SK-N-MC (cell line): ENCODE measurements around the gene PRDM16.

Experiments
- EZH2 ChIP-seq: fragments of 200-600 bp; sonication (generic); IDR thresholded peaks from one replicate; pipeline ENCODE4 v1.6.1; 2017; ENCODE audit warnings: antibody characterized with exemption
- POLR2AphosphoS5 ChIP-seq: IDR thresholded peaks from 2 replicates; pipeline ENCODE4 v1.6.1; 2012; ENCODE audit warnings: mild to moderate bottlenecking, low read depth, low read length, borderline replicate concordance

- no peak for TF ChIP-seq EZH2
- no peak for TF ChIP-seq POLR2AphosphoS5
Observed at GRCh38 chr1:3093898-3094626, 25.1 kb downstream of the PRDM16 start.
